Lower leg skin (tissue), 3 donors: ENCODE results near the gene CRTC3.

Experiments
- POLR2A ChIP-seq, 2 donors: fragments of 450-650 bp; IDR thresholded peaks; one replicate each; pipeline ENCODE4 v1.6.1; 2016 to 2017; ENCODE audit warnings: antibody characterized with exemption in 2 of 2, mild to moderate bottlenecking in 1 of 2, moderate library complexity in 1 of 2
- TF ChIP-seq, protein P1 (sequence below), 3 donors: fragments of 450-650 bp; IDR thresholded peaks; one replicate each; pipeline ENCODE4 v1.5.1; 2016; ENCODE audit warnings: antibody characterized with exemption in 3 of 3, mild to moderate bottlenecking in 3 of 3, moderate library complexity in 2 of 3

DNA sequence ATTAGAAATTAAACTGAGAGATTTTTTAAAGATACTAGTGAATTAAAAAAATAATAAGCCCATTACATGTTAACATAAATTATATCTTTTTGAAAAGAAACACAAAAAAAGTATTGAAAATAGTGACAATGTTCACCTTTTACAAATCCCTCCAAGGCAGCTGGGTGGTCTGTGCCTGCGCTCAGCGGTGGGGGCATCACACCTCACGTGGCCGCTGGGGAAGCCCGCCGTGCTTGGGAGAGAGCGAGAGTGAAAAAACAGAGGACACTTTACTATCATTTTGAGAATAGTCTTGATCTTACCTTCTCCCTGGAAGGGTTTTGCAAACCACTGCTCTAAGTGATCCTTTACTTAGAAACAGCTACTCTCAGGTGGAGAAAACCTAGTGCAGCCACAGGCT is 76.9 kb downstream of the CRTC3 start:
- TF ChIP-seq, protein P1, sequence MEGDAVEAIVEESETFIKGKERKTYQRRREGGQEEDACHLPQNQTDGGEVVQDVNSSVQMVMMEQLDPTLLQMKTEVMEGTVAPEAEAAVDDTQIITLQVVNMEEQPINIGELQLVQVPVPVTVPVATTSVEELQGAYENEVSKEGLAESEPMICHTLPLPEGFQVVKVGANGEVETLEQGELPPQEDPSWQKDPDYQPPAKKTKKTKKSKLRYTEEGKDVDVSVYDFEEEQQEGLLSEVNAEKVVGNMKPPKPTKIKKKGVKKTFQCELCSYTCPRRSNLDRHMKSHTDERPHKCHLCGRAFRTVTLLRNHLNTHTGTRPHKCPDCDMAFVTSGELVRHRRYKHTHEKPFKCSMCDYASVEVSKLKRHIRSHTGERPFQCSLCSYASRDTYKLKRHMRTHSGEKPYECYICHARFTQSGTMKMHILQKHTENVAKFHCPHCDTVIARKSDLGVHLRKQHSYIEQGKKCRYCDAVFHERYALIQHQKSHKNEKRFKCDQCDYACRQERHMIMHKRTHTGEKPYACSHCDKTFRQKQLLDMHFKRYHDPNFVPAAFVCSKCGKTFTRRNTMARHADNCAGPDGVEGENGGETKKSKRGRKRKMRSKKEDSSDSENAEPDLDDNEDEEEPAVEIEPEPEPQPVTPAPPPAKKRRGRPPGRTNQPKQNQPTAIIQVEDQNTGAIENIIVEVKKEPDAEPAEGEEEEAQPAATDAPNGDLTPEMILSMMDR (IDR thresholded peaks at IDR 0.05), result no peak
- no peak for TF ChIP-seq POLR2A (IDR thresholded peaks at IDR 0.05)
